Type B pancreatic cell (in vitro differentiated cells): ENCODE results near the gene MACF1. TPM values are rescaled to one million over a fixed set of nuclear protein-coding genes. Genes with fewer than 3 reads are reported as not detected.

Experiments
- DNase-seq: peaks from one replicate; pipeline ENCODE4 v3.0.0; 2021; ENCODE audit warnings: mixed read lengths; ENCODE audit not compliant: unreplicated experiment; ENCODE audit errors: extremely low spot score
- H3K27ac Mint-ChIP-seq: 2 replicates; pipeline ENCODE4 v1.8.0; 2021; ENCODE audit warnings: mild to moderate bottlenecking, mixed read lengths
- H3K27me3 Mint-ChIP-seq: 2 replicates; pipeline ENCODE4 v1.8.0; 2021; ENCODE audit warnings: mixed read lengths
- H3K36me3 Mint-ChIP-seq: 2 replicates; pipeline ENCODE4 v1.8.0; 2021; ENCODE audit warnings: mixed read lengths
- H3K4me1 Mint-ChIP-seq: one replicate; pipeline ENCODE4 v1.8.0; 2021; ENCODE audit warnings: mixed read lengths; ENCODE audit not compliant: unreplicated experiment
- H3K4me3 Mint-ChIP-seq: 2 replicates; pipeline ENCODE4 v1.8.0; 2021; ENCODE audit warnings: mild to moderate bottlenecking, mixed read lengths
- H3K9me3 Mint-ChIP-seq: 2 replicates; pipeline ENCODE4 v1.8.0; 2021; ENCODE audit warnings: mixed read lengths
- CTCF ChIP-seq: fragments of 200-600 bp; sonication (generic); conservative IDR thresholded peaks from 2 replicates; pipeline ENCODE4 v1.5.0; 2021; ENCODE audit warnings: antibody characterized with exemption, mild to moderate bottlenecking
- total RNA-seq: library from RNA; stranded (reverse); gene quantifications from 2 replicates; pipeline ENCODE4 v1.2.1, GENCODE V29; 2021; ENCODE audit warnings: low replicate concordance

The MACF1 gene
- total RNA-seq, 1 donor from 2014 or later = 201 TPM

- no peak for DNase-seq
- H3K4me1 Mint-ChIP-seq = peaks cover 57% of the 10 kb centered on the region
- peak overlapping the region; percentile 93 for H3K27ac Mint-ChIP-seq
- no peaks in the 10 kb centered on the region for H3K9me3 Mint-ChIP-seq
- no peak overlapping the region for H3K4me3 Mint-ChIP-seq
- no peaks in the 10 kb centered on the region for H3K27me3 Mint-ChIP-seq
- peaks cover 7% of the 10 kb centered on the region for H3K36me3 Mint-ChIP-seq
- TF ChIP-seq CTCF = no peak
Observed at GRCh38 chr1:39392851-39393573, 188.5 kb downstream of the MACF1 start.

GRCh38 chr1:39393645-39394044 lies 189.2 kb downstream of the MACF1 start:
- Mint-ChIP-seq H3K27ac (peak overlapping the region; percentile 93), H3K36me3 (peaks cover 4% of the 10 kb centered on the region), H3K4me3 (no peak overlapping the region), H3K9me3 (no peaks in the 10 kb centered on the region), H3K27me3 (no peaks in the 10 kb centered on the region), H3K4me1 (peaks cover 64% of the 10 kb centered on the region)
- no peak for DNase-seq
- no peak for TF ChIP-seq CTCF

- Mint-ChIP-seq H3K27ac (peak overlapping the region; percentile 93), H3K4me1 (peaks cover 68% of the 10 kb centered on the region), H3K9me3 (no peaks in the 10 kb centered on the region), H3K4me3 (no peak overlapping the region), H3K36me3 (peaks cover 4% of the 10 kb centered on the region), H3K27me3 (no peaks in the 10 kb centered on the region)
- DNase-seq = no peak
- no peak for TF ChIP-seq CTCF
Observed at GRCh38 chr1:39394059-39394458, 189.6 kb downstream of the MACF1 start.

GRCh38 chr1:39394598-39394997 lies 190.1 kb downstream of the MACF1 start:
- Mint-ChIP-seq H3K27me3 (no peaks in the 10 kb centered on the region), H3K27ac (peak overlapping the region; percentile 93), H3K4me3 (no peak overlapping the region), H3K4me1 (peaks cover 70% of the 10 kb centered on the region), H3K36me3 (peaks cover 4% of the 10 kb centered on the region), H3K9me3 (no peaks in the 10 kb centered on the region)
- no peak for TF ChIP-seq CTCF
- no peak for DNase-seq

- Mint-ChIP-seq H3K36me3 (no peaks in the 10 kb centered on the region), H3K27me3 (no peaks in the 10 kb centered on the region), H3K9me3 (no peaks in the 10 kb centered on the region), H3K27ac (peak overlapping the region; percentile 93), H3K4me1 (peaks cover 75% of the 10 kb centered on the region), H3K4me3 (peak overlapping the region; percentile 56)
- TF ChIP-seq CTCF = no peak
- DNase-seq = no peak
Observed at GRCh38 chr1:39395357-39395831, 190.9 kb downstream of the MACF1 start.
